22Rv1 (cell line): ENCODE data around the gene ARHGEF17.

Experiments used
- CTCF ChIP-seq: fragments of 450-650 bp; IDR thresholded peaks from 2 replicates; pipeline ENCODE4 v1.5.1; 2017; ENCODE audit warnings: mild to moderate bottlenecking
- ZFX ChIP-seq: fragments of 450-650 bp; IDR thresholded peaks from 2 replicates; pipeline ENCODE4 v1.6.1; 2017; ENCODE audit warnings: antibody characterized with exemption, borderline replicate concordance

- TF ChIP-seq CTCF = no peak
- no peak for TF ChIP-seq ZFX
These were observed 68.9 kb downstream of the ARHGEF17 start for GRCh38 chr11:73376803-73377629.
